Bronchial epithelial cell (primary cell): ENCODE results near the gene EIF3K. TPM values are rescaled to one million over a fixed set of nuclear protein-coding genes. Genes with fewer than 3 reads are reported as not detected.

Experiments
- DNase-seq: peaks from one replicate; pipeline ENCODE4 v3.0.0-alpha.2; 2010; ENCODE audit warnings: low read depth
- FAIRE-seq: peaks from 2 replicates; lab custom pipeline; 2011; peaks lifted over from hg19 to GRCh38; lab: Jason Lieb, UNC
- H3K27me3 ChIP-seq: 2 replicates; pipeline ENCODE4 v1.5.1; 2011; ENCODE audit warnings: low read length; ENCODE audit not compliant: control insufficient read depth, insufficient read depth
- H3K36me3 ChIP-seq: 2 replicates; pipeline ENCODE4 v1.5.1; 2011; ENCODE audit warnings: low read length; ENCODE audit not compliant: control insufficient read depth, insufficient read depth
- H3K4me3 ChIP-seq: 2 replicates; pipeline ENCODE4 v1.5.1; 2011; ENCODE audit warnings: mild to moderate bottlenecking, low read depth, low read length, control low read depth
- CTCF ChIP-seq: IDR thresholded peaks from 2 replicates; pipeline ENCODE4 v1.5.1; 2011; ENCODE audit warnings: mild to moderate bottlenecking, moderate library complexity, low read length, control low read depth, inconsistent platforms; ENCODE audit not compliant: insufficient read depth, severe bottlenecking
- total RNA-seq: library from RNA; depleted of rRNA; stranded (reverse); fragments of >200 nt; gene quantifications from 2 replicates; pipeline ENCODE4 v1.2.1, GENCODE V29; 2014

Gene EIF3K
- total RNA-seq, 1 donor from 2014 or later, result 374 TPM

- no peak overlapping the region for H3K4me3 ChIP-seq
- DNase-seq (no peak), FAIRE-seq (no peak)
Measured at GRCh38 chr19:38642176-38642575, 23.2 kb downstream of the EIF3K start.

GRCh38 chr19:38644719-38645118 is 25.7 kb downstream of the EIF3K start:
- H3K36me3 ChIP-seq, result no peaks in the 10 kb centered on the region
- FAIRE-seq (no peak), DNase-seq (peak; percentile 79)
- TF ChIP-seq CTCF, result no peak
- H3K27me3 ChIP-seq, result no peaks in the 10 kb centered on the region
- no peak overlapping the region for H3K4me3 ChIP-seq

More at GRCh38 chr19:38642176-38642575, 23.2 kb downstream of the EIF3K start:
- Histone ChIP-seq H3K27me3 (no peaks in the 10 kb centered on the region), H3K36me3 (no peaks in the 10 kb centered on the region)
- TF ChIP-seq CTCF, result no peak

- Histone ChIP-seq H3K4me3 (peak within 1 kb of the TSS; percentile 99), H3K36me3 (no peaks in the 10 kb centered on the region), H3K27me3 (no peaks in the 10 kb centered on the region)
- DNase-seq (peak; percentile 81), FAIRE-seq (no peak)
- TF ChIP-seq CTCF, result no peak
Measured at GRCh38 chr19:38647368-38647965, 28.5 kb downstream of the EIF3K start, which contains the start of gene ACTN4. Gene ACTN4, plus strand, starts transcription at chr19:38647649. Its CDS starts 97 bp downstream, at chr19:38647746.

- Histone ChIP-seq H3K4me3 (peak overlapping the region; percentile 99), H3K36me3 (no peaks in the 10 kb centered on the region), H3K27me3 (no peaks in the 10 kb centered on the region)
- no peak for TF ChIP-seq CTCF
- DNase-seq (no peak), FAIRE-seq (no peak)
Measured at GRCh38 chr19:38647966-38648768, 29.2 kb downstream of the EIF3K start.

GRCh38 chr19:38648769-38649304 is 29.8 kb downstream of the EIF3K start:
- FAIRE-seq, result no peak
- Histone ChIP-seq H3K4me3 (peak overlapping the region; percentile 99), H3K27me3 (no peaks in the 10 kb centered on the region), H3K36me3 (peaks cover 1% of the 10 kb centered on the region)
- no peak for DNase-seq
- no peak for TF ChIP-seq CTCF
